NCI-H69 (cell line): Measurements from ENCODE around the gene EPHA10.
"Not testable (repeated sequence)": the region's sequence is repeated elsewhere in the genome, so short reads cannot be mapped to it uniquely, and the experiment has no call there.

Experiments used
- DNase-seq: peaks from one replicate; lab custom pipeline; 2025; lab: John Stamatoyannopoulos, UW

The EPHA10 gene

GRCh38 chr1:37716321-37716720 lies 48.6 kb downstream of the EPHA10 start:
- DNase-seq: no peak

DNA sequence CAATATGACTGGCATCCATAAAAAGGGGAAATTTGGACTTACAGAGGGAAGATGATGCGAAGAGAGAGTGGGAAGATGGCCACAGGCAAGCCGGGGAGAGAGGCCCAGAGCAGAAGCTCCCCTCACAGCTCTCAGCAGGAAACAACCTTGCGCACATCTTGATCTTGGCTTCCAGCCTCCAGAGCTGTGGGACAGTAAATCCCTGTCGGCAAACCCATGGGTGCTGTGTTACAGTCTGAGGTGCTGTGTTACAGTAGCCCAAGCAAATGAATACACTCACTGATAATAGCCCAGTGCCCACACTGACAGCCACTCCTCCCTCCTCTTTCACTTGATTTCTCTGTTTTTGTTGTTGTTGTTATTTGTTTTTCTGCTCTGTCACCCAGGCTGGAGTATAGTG lies 50.2 kb downstream of the EPHA10 start:
- DNase-seq: no peak

DNA sequence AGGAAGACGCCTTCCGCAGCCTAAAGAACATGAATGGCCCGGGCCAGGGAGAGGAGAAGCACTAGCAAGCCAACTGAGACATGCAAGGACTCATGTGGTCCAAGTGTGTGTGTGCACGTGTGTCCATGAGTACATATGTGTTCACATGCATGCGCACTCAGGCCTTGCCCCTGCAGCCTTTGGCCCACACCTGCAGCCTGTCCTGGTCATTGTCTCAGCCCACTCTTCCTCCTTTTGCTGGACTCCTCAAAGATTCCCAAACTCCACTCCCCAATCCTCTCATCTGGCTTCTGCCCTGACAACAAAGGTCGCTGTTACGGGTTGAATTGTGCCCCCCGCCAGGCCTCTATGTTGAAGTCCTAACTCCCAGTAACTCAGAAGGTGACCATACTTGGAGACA lies 50.7 kb downstream of the EPHA10 start:
- DNase-seq: no peak

DNA sequence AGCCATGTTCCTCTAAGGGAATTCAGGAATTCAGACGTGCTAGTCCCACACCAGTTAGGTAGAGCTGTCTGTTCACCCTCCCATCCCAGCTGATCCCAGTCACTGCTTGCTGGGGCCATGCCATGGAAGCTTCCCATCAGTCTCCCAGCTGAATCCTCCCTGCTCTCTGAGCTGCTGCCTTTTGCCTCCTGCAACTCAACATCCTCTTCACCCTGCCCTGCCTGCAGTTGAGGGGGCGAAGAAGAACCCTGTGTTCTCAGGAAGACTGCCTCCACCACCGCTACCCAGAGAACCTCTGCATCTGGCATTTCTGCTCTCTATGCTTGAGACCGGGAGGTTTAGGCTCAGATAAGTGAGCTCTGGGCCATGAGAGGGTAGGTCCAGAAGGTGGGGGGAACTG lies 56.4 kb downstream of the EPHA10 start:
- DNase-seq: no peak

DNA sequence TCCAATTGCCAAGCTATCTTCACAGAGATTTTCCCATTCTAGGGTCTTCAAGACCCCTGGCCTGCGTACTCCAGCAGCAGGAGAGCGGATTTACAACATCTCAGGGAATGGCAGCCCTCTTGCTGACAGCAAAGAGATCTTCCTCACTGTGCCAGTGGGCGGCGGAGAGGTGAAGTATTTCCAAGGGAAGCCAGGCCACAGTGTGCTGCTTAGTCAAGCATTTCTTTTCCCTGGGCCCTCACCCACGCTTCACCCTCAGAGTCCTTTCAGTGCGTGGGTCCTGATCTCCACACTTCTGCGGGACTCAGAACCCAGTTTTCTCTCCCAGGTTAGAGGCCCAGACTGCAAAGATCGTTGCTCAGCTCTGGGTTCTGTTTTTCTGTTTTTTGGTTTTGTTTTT lies 59.5 kb downstream of the EPHA10 start:
- no peak for DNase-seq

DNA sequence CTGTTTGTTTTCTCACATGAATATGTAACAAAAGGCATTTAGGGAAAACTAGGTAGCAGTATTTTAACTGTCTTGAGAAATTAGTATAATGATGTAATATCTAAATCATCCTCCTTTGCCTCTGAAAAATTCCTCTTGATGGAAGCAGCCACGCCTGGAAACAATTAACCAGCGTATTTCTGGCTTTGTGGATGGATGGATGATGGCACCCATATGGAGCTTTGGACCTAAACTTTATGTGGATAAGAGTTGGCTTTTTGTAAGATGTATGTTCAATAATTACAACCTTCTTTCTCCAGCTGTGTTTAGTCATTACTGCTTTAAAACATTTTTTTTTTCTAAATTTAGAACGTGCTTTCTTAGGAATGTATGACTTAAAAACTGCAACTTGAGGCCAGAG lies 60.0 kb downstream of the EPHA10 start:
- DNase-seq: no peak

DNA sequence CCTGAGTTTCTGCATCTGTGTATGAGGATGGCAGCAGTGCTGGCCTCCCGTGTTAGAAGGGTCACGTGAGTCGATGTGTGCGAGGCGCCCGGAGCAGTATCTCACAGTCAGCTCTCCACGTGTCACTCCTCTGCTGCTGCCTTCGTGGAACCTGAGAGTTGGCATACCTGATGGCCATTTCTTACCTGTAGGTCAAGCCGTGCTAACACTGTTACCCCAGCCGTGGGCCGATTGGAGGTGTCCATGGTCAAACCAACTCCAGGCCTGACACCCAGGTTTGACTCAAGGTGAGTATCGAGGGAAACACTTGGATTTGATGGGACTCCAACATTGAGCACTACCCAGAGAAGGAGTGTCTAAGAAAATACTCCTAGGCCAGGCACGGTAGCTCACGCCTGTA lies 61.9 kb downstream of the EPHA10 start:
- no peak for DNase-seq

DNA sequence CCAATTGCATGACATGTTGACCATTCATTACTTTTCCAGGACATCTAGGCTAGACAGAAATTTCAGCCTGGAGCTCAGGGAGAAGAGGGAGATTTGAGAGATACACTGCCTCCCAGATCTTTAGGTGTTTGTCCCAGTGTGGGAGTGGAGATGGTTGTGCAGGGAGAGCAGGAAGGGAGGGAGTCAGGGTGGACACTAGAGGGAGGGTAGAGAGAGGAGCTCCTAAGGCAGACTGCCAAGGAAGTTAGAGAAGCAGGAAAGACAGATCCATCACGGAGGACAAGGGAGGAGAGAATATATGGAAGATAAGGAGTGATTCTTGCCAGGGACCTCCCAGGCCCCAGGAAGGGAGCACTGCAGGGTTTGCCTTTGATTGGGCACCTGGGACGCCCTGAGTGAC lies 63.9 kb downstream of the EPHA10 start:
- no peak for DNase-seq

DNA sequence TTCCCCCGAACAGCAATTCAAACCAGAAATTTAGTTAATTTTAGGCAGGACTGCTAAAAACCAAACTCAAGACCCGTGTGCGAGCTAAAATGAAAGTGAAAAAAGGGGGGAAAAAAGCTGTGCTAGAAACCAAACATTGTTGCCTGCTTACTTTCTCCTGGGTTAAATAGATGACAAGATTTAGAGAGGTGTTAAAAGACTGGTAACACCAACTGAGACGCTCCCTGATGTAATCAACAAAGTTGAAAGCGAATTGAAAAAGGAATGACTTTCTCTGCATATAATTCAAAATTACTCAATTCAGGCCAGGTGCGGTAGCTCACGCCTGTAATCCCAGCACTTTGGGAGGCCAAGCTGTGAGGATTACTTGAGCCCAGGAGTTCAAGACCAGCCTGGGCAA lies 65.8 kb downstream of the EPHA10 start:
- no peak for DNase-seq

DNA sequence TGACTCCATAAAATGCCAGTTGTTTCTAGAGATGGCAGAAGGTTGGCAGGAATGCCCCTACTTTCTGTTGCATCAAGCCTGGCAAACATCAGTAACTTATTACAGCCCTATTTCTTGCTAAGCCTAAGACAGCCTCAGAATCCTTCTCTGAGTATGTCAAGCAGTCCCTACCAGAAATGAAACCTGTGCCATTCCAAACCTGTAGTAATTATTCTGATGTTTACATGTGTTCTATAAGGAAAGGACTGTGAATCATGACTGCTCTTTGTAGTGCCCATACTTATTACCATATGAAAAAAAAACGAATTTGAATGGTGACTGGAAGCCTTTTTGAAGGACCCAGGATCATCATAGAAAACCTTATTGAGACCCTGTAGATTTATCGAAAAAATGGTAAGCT lies 67.2 kb downstream of the EPHA10 start:
- DNase-seq: no peak

DNA sequence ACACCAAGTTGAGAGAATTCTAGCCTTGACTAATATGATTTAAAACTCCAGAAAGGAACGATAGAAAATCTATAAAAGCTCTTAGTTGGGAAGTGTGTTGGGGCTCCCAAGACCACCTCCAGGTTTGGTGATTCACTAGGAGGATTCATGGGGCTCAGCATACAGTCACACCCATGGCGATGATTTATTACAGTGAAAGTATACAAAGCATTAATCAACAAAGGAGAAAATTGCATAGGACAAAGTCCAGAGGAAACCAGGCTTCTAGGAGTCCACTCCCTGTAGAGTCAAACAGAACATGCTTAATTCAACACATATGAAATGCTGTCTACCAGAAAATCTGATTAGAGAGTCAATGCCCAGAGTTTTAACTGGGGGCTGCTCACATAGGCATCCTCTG lies 67.8 kb downstream of the EPHA10 start:
- peak; percentile 76 for DNase-seq

DNA sequence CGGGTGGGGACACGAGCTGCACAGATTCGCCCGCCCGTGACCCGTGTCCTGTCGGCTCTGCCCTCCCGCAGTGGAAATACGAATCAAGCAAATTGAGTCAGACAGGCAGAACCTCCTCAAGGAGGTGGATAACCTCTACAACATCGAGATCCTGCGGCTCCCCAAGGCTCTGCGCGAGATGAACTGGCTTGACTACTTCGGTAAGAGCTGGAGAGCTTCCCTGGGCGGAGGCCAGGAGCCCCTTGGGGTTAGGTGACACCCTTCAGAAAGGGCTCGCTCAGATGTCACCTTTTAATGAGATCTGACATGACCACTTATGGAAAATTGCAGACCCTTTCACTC lies 72.1 kb downstream of the EPHA10 start:
- DNase-seq: no peak

DNA sequence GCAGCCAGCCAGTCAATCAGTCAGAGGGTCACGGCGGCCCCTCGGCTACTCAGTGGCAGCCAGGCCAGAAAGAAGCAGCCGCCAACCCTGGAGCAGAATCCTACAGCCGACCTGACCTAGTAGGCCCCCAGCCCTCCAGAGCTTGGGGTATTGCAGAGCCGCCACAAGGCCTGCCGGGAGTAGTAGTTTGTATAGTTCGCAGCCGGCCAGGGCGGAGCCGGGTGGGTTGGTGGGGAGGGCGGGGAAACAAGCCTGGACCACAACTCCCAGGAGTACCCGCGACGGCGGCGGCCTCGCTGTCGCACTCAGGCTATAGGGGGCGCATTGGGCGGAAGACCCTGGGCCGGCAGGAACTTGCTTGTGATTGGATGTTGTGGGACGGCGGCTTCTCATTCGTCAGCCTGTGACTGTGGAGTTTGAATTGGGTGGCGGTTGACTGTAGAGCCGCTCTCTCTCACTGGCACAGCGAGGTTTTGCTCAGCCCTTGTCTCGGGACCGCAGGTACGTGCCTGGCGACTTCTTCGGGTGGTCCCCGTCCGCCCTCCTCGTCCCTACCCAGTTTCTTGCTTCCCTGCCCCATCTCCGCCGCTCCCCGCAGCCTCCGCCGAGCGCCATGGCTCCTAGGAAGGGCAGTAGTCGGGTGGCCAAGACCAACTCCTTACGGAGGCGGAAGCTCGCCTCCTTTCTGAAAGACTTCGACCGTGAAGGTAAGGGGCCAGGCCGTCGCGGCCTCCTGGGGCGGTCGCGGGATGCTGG lies 72.7 kb downstream of the EPHA10 start, which contains the start of gene CDCA8:
TSS of gene CDCA8 (plus strand) at position 439 of the 756 bp plus-strand sequence. CDS start at position 614, 175 bp downstream.
- peak; percentile 96 for DNase-seq

- DNase-seq: peak; percentile 45
These were observed 73.3 kb downstream of the EPHA10 start for GRCh38 chr1:37691497-37692077.

DNA sequence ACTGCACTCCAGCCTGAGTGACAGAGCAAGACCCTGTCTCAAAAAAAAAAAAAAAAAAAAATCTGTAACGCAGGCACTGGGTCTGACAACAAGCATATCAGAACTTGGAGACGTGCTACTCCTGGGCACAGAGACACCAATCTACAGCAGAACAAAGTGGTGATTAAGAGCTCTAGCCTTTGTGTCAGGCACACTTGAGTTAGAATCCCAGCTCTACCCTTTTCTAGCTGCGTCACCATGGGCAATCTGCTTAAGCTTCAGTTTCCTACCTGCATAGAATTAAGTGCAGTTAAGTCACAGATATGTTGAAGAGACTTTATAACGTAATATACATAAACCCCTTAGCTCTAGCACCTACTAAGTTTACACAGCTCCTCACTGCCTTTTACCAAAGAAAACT lies 76.0 kb downstream of the EPHA10 start:
- no peak for DNase-seq

- DNase-seq: not testable (repeated sequence)
These were observed 77.2 kb downstream of the EPHA10 start for GRCh38 chr1:37687764-37688163.

GRCh38 chr1:37685722-37686121 lies 79.2 kb downstream of the EPHA10 start:
- no peak for DNase-seq

GRCh38 chr1:37684182-37684581 lies 80.7 kb downstream of the EPHA10 start:
- not testable (repeated sequence) for DNase-seq

DNA sequence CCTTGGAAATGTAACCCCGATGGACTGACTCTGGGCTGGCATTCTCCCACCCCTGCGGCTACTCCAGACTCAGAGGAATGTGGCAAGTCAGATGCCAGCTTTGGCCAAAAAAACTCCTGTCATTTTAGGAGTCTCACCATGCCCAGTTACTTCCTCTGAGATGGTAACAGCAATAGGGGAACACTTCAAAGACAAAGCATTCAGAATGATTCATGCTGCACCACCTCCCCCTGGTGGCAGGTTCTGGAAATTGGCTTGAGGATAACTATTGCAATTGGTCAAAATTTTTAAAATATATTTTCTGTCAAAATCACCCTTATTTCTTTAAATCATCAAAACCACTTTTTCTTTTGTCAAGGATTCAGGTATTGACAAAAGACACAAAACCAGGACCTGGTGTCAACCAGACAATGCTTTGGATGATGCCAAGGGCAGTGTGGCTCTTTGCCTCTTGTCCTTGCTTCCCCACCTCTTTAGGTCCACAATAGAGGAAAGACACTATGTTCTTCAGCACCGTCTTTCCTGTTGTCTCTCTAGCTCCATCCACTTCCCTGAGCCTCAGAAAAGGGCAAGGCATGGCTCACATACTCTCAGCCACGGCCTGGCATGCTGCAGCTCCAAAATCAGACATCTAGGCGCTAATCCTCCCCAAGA lies 82.5 kb downstream of the EPHA10 start:
- peak; percentile 56 for DNase-seq

DNA sequence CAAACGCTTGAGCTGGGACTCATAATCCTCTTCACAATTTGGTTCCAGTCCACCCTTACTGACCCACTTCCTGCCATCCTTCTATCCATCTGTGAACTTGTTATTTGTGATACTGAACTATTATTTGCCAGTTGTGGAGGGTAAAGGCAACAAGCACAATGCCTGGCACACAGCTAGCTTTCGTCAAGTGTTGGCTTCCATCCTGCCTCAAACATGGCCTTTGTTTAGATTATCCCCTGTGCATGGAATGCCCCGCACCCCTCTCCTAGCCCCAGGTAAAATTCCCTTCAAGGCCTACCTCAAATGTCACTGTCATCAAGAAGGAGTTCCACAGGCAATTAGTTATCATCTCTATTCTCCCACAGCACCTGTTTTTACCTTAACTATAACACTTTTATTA lies 84.0 kb downstream of the EPHA10 start:
- no peak for DNase-seq

DNA sequence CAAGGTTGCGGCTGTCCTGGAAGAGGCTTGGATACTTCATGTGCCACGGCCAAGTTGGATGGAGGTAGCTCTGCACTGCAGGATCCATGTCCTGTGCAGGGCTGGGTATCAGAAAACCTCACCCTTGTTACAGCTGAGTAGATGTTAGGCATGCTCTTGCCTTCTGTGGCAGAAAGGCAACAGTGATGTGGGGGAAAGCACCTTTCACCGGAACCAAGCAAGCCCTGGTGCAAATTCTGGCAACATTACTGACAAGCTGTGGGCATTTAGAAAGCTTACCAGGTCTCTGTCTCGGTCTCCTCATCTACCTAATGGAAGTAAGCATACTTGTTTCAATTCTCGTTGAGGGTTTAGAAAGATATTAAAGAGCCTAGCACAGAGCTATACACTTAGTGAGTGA lies 87.1 kb downstream of the EPHA10 start:
- DNase-seq: no peak

DNA sequence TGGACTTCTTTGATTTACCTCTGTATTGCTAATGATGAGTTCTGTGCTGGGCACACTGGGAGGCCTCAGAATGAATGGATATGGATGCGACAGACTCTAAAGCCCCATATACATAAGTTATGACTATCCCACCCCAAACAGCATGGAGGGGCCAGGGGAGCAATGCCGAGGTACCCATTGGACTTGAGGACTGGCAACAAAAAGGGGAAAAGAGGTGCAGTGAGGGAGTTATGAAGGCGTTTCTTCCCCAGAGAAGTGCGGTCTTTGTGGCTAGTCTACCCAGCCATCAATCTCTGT lies 87.8 kb downstream of the EPHA10 start:
- no peak for DNase-seq

DNA sequence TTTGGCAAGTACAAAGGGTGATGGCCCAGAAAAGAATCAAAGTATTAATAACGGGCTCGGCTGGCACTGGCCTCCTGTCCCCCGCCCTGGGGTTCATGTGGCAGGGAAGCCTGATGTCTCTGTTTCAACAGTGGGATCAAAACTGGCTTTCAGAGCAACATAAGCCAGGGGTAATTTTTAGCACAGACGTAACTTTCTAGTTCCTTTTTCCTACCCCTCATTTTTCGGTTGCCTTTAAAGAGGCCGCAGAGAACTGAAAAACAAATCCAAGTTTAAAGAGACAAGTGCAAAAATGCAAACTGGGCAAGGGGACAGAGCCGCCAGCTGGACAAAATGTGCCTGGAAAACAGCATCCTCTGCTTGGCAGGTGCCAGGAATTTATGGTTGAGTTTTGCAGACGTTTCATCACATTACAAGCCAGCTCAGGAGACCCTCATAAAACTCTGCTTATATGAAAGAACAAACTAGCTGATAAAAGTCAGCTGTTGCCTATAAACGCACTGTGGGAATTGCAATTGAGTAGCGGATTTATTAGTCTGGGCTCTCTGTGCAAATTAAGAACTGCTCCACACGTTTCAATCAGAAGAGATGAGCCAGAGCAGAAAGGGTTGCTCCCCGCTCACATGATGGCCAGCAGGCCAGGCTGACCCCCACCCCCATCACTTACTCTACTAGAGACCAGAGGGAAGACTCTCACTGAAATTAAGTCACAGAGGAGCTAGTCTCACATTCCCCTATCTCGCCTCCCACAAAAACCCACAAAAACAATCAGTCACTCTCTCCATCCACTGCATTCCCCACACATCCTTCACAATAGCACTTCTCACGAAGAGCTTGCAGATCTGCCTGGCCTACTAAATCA lies 88.4 kb downstream of the EPHA10 start:
- no peak for DNase-seq
